HG03280 (cell line): ENCODE data around the gene BCAR1.
"Not testable (repeated sequence)": the region's sequence is repeated elsewhere in the genome, so short reads cannot be mapped to it uniquely, and the experiment has no call there.

Source experiments
- ATAC-seq: cut with Tn5 transposase; IDR thresholded peaks from one replicate; pipeline ENCODE4 v1.9.1; 2021; ENCODE audit warnings: mild to moderate bottlenecking, moderate library complexity; ENCODE audit not compliant: unreplicated experiment

Gene BCAR1

GRCh38 chr16:75240633-75241032 lies 10.8 kb downstream of the BCAR1 start:
- ATAC-seq, result not testable (repeated sequence)

GRCh38 chr16:75239542-75240122 lies 11.8 kb downstream of the BCAR1 start:
- no peak for ATAC-seq

GRCh38 chr16:75238853-75239541 lies 12.4 kb downstream of the BCAR1 start:
- ATAC-seq, result no peak

- ATAC-seq, result no peak
Measured at GRCh38 chr16:75238132-75238852, 13.1 kb downstream of the BCAR1 start.

- ATAC-seq, result no peak
Measured at GRCh38 chr16:75237398-75238131, 13.9 kb downstream of the BCAR1 start.

- ATAC-seq, result no peak
Measured at GRCh38 chr16:75236736-75237397, 14.6 kb downstream of the BCAR1 start.

GRCh38 chr16:75236232-75236631 lies 15.2 kb downstream of the BCAR1 start:
- ATAC-seq, result no peak

GRCh38 chr16:75235721-75236193 lies 15.7 kb downstream of the BCAR1 start:
- ATAC-seq, result no peak

GRCh38 chr16:75234856-75235696 lies 16.3 kb downstream of the BCAR1 start:
- ATAC-seq, result no peak

- ATAC-seq, result no peak
Measured at GRCh38 chr16:75233611-75233938, 17.8 kb downstream of the BCAR1 start.

- ATAC-seq, result no peak
Measured at GRCh38 chr16:75231570-75231969, 19.9 kb downstream of the BCAR1 start.

GRCh38 chr16:75230471-75231110 lies 20.8 kb downstream of the BCAR1 start:
- ATAC-seq, result no peak

GRCh38 chr16:75229172-75230031 lies 22.0 kb downstream of the BCAR1 start:
- ATAC-seq, result no peak

GRCh38 chr16:75228143-75228976 lies 23.1 kb downstream of the BCAR1 start:
- no peak for ATAC-seq

GRCh38 chr16:75227361-75228142 lies 23.9 kb downstream of the BCAR1 start:
- no peak for ATAC-seq

GRCh38 chr16:75226550-75227360 lies 24.7 kb downstream of the BCAR1 start:
- ATAC-seq, result no peak
